HG02884 (cell line): ENCODE data around the gene GNAO1.

Experiments
- ATAC-seq: cut with Tn5 transposase; IDR thresholded peaks from one replicate; pipeline ENCODE4 v1.9.1; 2021; ENCODE audit warnings: mild to moderate bottlenecking, moderate library complexity; ENCODE audit not compliant: unreplicated experiment

Gene GNAO1

GRCh38 chr16:56282451-56282850, 91.2 kb downstream of the GNAO1 start:
- ATAC-seq = no peak

GRCh38 chr16:56284521-56284920, 93.2 kb downstream of the GNAO1 start:
- ATAC-seq = no peak

GRCh38 chr16:56286809-56287208, 95.5 kb downstream of the GNAO1 start:
- no peak for ATAC-seq

- ATAC-seq = no peak
These were observed 96.7 kb downstream of the GNAO1 start for GRCh38 chr16:56288019-56288418.

- no peak for ATAC-seq
These were observed 98.1 kb downstream of the GNAO1 start for GRCh38 chr16:56289416-56289815.

- no peak for ATAC-seq
These were observed 98.6 kb downstream of the GNAO1 start for GRCh38 chr16:56289862-56290261.

- ATAC-seq = no peak
These were observed 102.7 kb downstream of the GNAO1 start for GRCh38 chr16:56294014-56294413.

- no peak for ATAC-seq
These were observed 103.3 kb downstream of the GNAO1 start for GRCh38 chr16:56294579-56294978.

- no peak for ATAC-seq
These were observed 103.9 kb downstream of the GNAO1 start for GRCh38 chr16:56295059-56295665.

- no peak for ATAC-seq
These were observed 104.6 kb downstream of the GNAO1 start for GRCh38 chr16:56295739-56296527.

GRCh38 chr16:56297684-56298083, 106.4 kb downstream of the GNAO1 start:
- no peak for ATAC-seq

- ATAC-seq = no peak
These were observed 106.8 kb downstream of the GNAO1 start for GRCh38 chr16:56298116-56298515.

- no peak for ATAC-seq
These were observed 107.8 kb downstream of the GNAO1 start for GRCh38 chr16:56298948-56299596.

GRCh38 chr16:56300242-56300623, 108.9 kb downstream of the GNAO1 start:
- no peak for ATAC-seq

GRCh38 chr16:56300891-56301850, 109.9 kb downstream of the GNAO1 start:
- no peak for ATAC-seq

GRCh38 chr16:56302506-56302905, 111.2 kb downstream of the GNAO1 start:
- no peak for ATAC-seq

- no peak for ATAC-seq
These were observed 111.9 kb downstream of the GNAO1 start for GRCh38 chr16:56303066-56303715.

- no peak for ATAC-seq
These were observed 112.6 kb downstream of the GNAO1 start for GRCh38 chr16:56303880-56304279.

- ATAC-seq = no peak
These were observed 114.8 kb downstream of the GNAO1 start for GRCh38 chr16:56305956-56306565.
